IMR-90 (cell line): ENCODE data around the gene FAM149B1. TPM values are rescaled to one million over a fixed set of nuclear protein-coding genes. Genes with fewer than 3 reads are reported as not detected.

ENCODE experiments used
- ATAC-seq: fragments of 200-7000 bp; cut with Tn5 transposase; 2 replicates; pipeline ENCODE4 v1.9.1; 2020; ENCODE audit warnings: low read depth, mild to moderate bottlenecking, moderate library complexity
- BruUV-seq: library from RNA; stranded (reverse); fragments of 400-500 nt; replicated peaks from 2 replicates; lab custom pipeline; 2021; lab: Mats Ljungman, UMichigan
- CTCF ChIA-PET: fragments of 300-600 bp; formaldehyde crosslinking; extraction: SDS; loops from one replicate; lab custom pipeline; 2021; ENCODE audit warnings: antibody characterized with exemption; lab: Yijun Ruan, JAX
- POLR2A ChIA-PET: fragments of 300-600 bp; sonication (Branson Sonifier 250); formaldehyde crosslinking; loops from one replicate; lab custom pipeline; 2022; ENCODE audit warnings: antibody characterized with exemption; ENCODE audit not compliant: unreplicated experiment; lab: Charles Lee
- DNase-seq: peaks from one replicate; pipeline ENCODE4 v3.0.0; 2013
- H2AFZ ChIP-seq: replicated peaks from 2 replicates; pipeline ENCODE3; 2013; ENCODE audit warnings: low read length, mild to moderate bottlenecking; ENCODE audit not compliant: poor library complexity
- H2AK5ac ChIP-seq: 2 replicates; pipeline ENCODE4 v1.6.1; 2013; ENCODE audit warnings: low read depth, low read length, inconsistent platforms
- H2AK9ac ChIP-seq: replicated peaks from 2 replicates; pipeline ENCODE3; 2013; ENCODE audit warnings: mild to moderate bottlenecking, low read depth, low read length, moderate library complexity; ENCODE audit not compliant: poor library complexity
- H2BK120ac ChIP-seq: 2 replicates; pipeline ENCODE4 v1.6.1; 2013; ENCODE audit warnings: low read depth, low read length, inconsistent platforms
- H2BK15ac ChIP-seq: 3 replicates; pipeline ENCODE4 v1.6.1; 2013; ENCODE audit warnings: low read depth, low read length, inconsistent platforms
- H2BK20ac ChIP-seq: 2 replicates; pipeline ENCODE4 v1.6.1; 2013; ENCODE audit warnings: low read depth, mild to moderate bottlenecking, inconsistent platforms, low read length, moderate library complexity
- H2BK5ac ChIP-seq: 2 replicates; pipeline ENCODE4 v1.6.1; 2013; ENCODE audit warnings: mild to moderate bottlenecking, low read depth, low read length, inconsistent platforms; ENCODE audit not compliant: poor library complexity, severe bottlenecking
- H3K14ac ChIP-seq: replicated peaks from 2 replicates; pipeline ENCODE4 v1.6.1; 2013; ENCODE audit warnings: low read depth, low read length, inconsistent platforms
- H3K18ac ChIP-seq: 2 replicates; pipeline ENCODE4 v1.6.1; 2013; ENCODE audit warnings: low read depth, low read length, control low read depth
- H3K23ac ChIP-seq: 2 replicates; pipeline ENCODE4 v1.6.1; 2013; ENCODE audit warnings: low read depth, low read length, inconsistent platforms
- H3K27ac ChIP-seq: 2 replicates; pipeline ENCODE4 v1.5.1; 2013; ENCODE audit warnings: mild to moderate bottlenecking, control low read depth, low read length; ENCODE audit not compliant: insufficient read depth
- H3K27me3 ChIP-seq: 2 replicates; pipeline ENCODE4 v1.6.1; 2013; ENCODE audit warnings: low read length; ENCODE audit not compliant: control insufficient read depth, insufficient read depth
- H3K36me3 ChIP-seq: 2 replicates; pipeline ENCODE4 v1.6.1; 2013; ENCODE audit warnings: low read length, mixed read lengths; ENCODE audit not compliant: control insufficient read depth, insufficient read depth
- H3K4ac ChIP-seq: 2 replicates; pipeline ENCODE4 v1.6.1; 2013; ENCODE audit warnings: low read depth, low read length, inconsistent platforms
- H3K4me1 ChIP-seq: 2 replicates; pipeline ENCODE4 v1.6.1; 2013; ENCODE audit warnings: low read length, mixed read lengths; ENCODE audit not compliant: control insufficient read depth, insufficient read depth
- H3K4me2 ChIP-seq: 2 replicates; pipeline ENCODE4 v1.6.1; 2013; ENCODE audit warnings: low read depth, mild to moderate bottlenecking, control low read depth, low read length, moderate library complexity
- H3K4me3 ChIP-seq: 2 replicates; pipeline ENCODE4 v1.5.1; 2013; ENCODE audit warnings: low read depth, mild to moderate bottlenecking, control low read depth, low read length, moderate library complexity; ENCODE audit not compliant: insufficient read depth
- H3K56ac ChIP-seq: 2 replicates; pipeline ENCODE4 v1.6.1; 2013; ENCODE audit warnings: low read length, inconsistent platforms; ENCODE audit not compliant: insufficient read depth; ENCODE audit errors: extremely low read depth
- H3K79me1 ChIP-seq, 2 experiments: 2 replicates each; pipeline ENCODE4 v1.6.1; 2013; ENCODE audit warnings: low read length in 2 of 2, inconsistent platforms in 1 of 2, low read depth in 1 of 2
- H3K9ac ChIP-seq: 2 replicates; pipeline ENCODE4 v1.6.1; 2013; ENCODE audit warnings: low read depth, low read length, control low read depth
- H3K9me1 ChIP-seq: 2 replicates; pipeline ENCODE4 v1.6.1; 2013; ENCODE audit warnings: low read length, inconsistent platforms; ENCODE audit not compliant: insufficient read depth
- H3K9me3 ChIP-seq: 2 replicates; pipeline ENCODE4 v1.6.1; 2013; ENCODE audit warnings: low read length; ENCODE audit not compliant: control insufficient read depth, insufficient read depth
- H4K20me1 ChIP-seq: 2 replicates; pipeline ENCODE4 v1.6.1; 2013; ENCODE audit warnings: low read length, inconsistent platforms; ENCODE audit not compliant: insufficient read depth
- H4K5ac ChIP-seq: 2 replicates; pipeline ENCODE4 v1.6.1; 2013; ENCODE audit warnings: mild to moderate bottlenecking, low read depth, low read length, control low read depth
- H4K8ac ChIP-seq, 2 experiments: 2 replicates each; pipeline ENCODE4 v1.6.1; 2013; ENCODE audit warnings: low read depth in 2 of 2, low read length in 2 of 2, control low read depth in 1 of 2, inconsistent platforms in 1 of 2
- H4K91ac ChIP-seq: 2 replicates; pipeline ENCODE4 v1.6.1; 2013; ENCODE audit warnings: low read depth, low read length, inconsistent platforms; ENCODE audit not compliant: insufficient read depth
- BHLHE40 ChIP-seq: fragments of 150-350 bp; IDR thresholded peaks from 2 replicates; pipeline ENCODE4 v1.6.1; 2016; ENCODE audit warnings: mild to moderate bottlenecking, low read depth, low read length
- CEBPB ChIP-seq: IDR thresholded peaks from 2 replicates; pipeline ENCODE4 v1.6.1; 2012; ENCODE audit warnings: low read depth, low read length, improper control_type of control experiment
- CHD1 ChIP-seq: IDR thresholded peaks from 2 replicates; pipeline ENCODE4 v1.6.1; 2012; ENCODE audit warnings: low read depth, low read length, improper control_type of control experiment
- CTCF ChIP-seq: conservative IDR thresholded peaks from 2 replicates; pipeline ENCODE4 v1.5.1; 2012; ENCODE audit warnings: mild to moderate bottlenecking, low read depth, low read length, improper control_type of control experiment
- ELK1 ChIP-seq: fragments of 150-350 bp; IDR thresholded peaks from 2 replicates; pipeline ENCODE4 v1.6.1; 2016; ENCODE audit warnings: low read depth, mild to moderate bottlenecking, low read length, moderate library complexity, borderline replicate concordance
- FOS ChIP-seq: fragments of 150-350 bp; IDR thresholded peaks from 2 replicates; pipeline ENCODE4 v1.6.1; 2016; ENCODE audit warnings: low read depth, low read length
- MAFK ChIP-seq: IDR thresholded peaks from 2 replicates; pipeline ENCODE4 v1.6.1; 2012; ENCODE audit warnings: low read depth, low read length, improper control_type of control experiment
- MAZ ChIP-seq: IDR thresholded peaks from 2 replicates; pipeline ENCODE4 v1.6.1; 2012; ENCODE audit warnings: low read depth, mild to moderate bottlenecking, low read length, improper control_type of control experiment, moderate library complexity, borderline replicate concordance
- MXI1 ChIP-seq: IDR thresholded peaks from 2 replicates; pipeline ENCODE4 v1.6.1; 2012; ENCODE audit warnings: low read depth, mild to moderate bottlenecking, low read length, moderate library complexity, borderline replicate concordance
- NFE2L2 ChIP-seq: fragments of 150-350 bp; IDR thresholded peaks from 2 replicates; pipeline ENCODE4 v1.6.1; 2016; ENCODE audit warnings: low read depth, mild to moderate bottlenecking, low read length
- POLR2A ChIP-seq: IDR thresholded peaks from 2 replicates; pipeline ENCODE4 v1.6.1; 2012; ENCODE audit warnings: mild to moderate bottlenecking, low read depth, low read length
- RAD21 ChIP-seq: IDR thresholded peaks from 2 replicates; pipeline ENCODE4 v1.6.1; 2012; ENCODE audit warnings: low read length, improper control_type of control experiment
- RCOR1 ChIP-seq: IDR thresholded peaks from 2 replicates; pipeline ENCODE4 v1.6.1; 2012; ENCODE audit warnings: mild to moderate bottlenecking, low read length, improper control_type of control experiment; ENCODE audit not compliant: insufficient replicate concordance
- RFX5 ChIP-seq: IDR thresholded peaks from 2 replicates; pipeline ENCODE4 v1.8.0; 2012; ENCODE audit warnings: low read depth, mild to moderate bottlenecking, low read length, moderate library complexity
- SMC3 ChIP-seq: fragments of 150-350 bp; IDR thresholded peaks from 2 replicates; pipeline ENCODE4 v1.6.1; 2016; ENCODE audit warnings: low read depth, mild to moderate bottlenecking, antibody characterized with exemption, low read length, moderate library complexity
- USF2 ChIP-seq: fragments of 150-350 bp; IDR thresholded peaks from 2 replicates; pipeline ENCODE4 v1.6.1; 2017; ENCODE audit warnings: mild to moderate bottlenecking, antibody characterized with exemption, low read length, low read depth
- WGBS, 2 experiments: methylation state at CpG; one replicate each; pipeline versions ENCODE4 v1.1.5 to v1.1.7; 2013; ENCODE audit warnings: missing lambda C conversion rate in 2 of 2; ENCODE audit not compliant: insufficient read length in 1 of 2; ENCODE audit errors: extremely low coverage in 2 of 2; 5-methylcytosine and 5-hydroxymethylcytosine counted together
- dilution Hi-C: fragments of 300-500 bp; cut with HindIII; formaldehyde crosslinking; loops from one replicate; pipeline ENCODE4 v1.14.3; 2018; ENCODE audit warnings: low sequenced_read_pairs; ENCODE audit not compliant: unreplicated experiment
- in situ Hi-C: fragments of 300-500 bp; cut with MboI; formaldehyde crosslinking; loops from 3 replicates; pipeline ENCODE4 v1.14.3; 2019; ENCODE audit warnings: low sequenced_read_pairs, inconsistent platforms, mixed read lengths
- intact Hi-C: fragments of 100-400 bp; cut with micrococcal nuclease; formaldehyde crosslinking; loops from 2 replicates; pipeline ENCODE4 v1.10.0; 2022
- polyA plus RNA-seq, 3 experiments: library from polyadenylated mRNA; depleted of rRNA; stranded (reverse); fragments of >200 nt; gene quantifications; 2 replicates each; pipeline ENCODE4 v1.2.3, GENCODE V29; 2012; ENCODE audit warnings: low replicate concordance in 1 of 3
- total RNA-seq: library from RNA; depleted of rRNA; stranded (reverse); fragments of >200 nt; gene quantifications from 2 replicates; pipeline ENCODE4 v1.2.3, GENCODE V29; 2012

FAM149B1 gene
- total and polyA plus RNA-seq, 2 of the 4 experiments (the other 2 are of a cell fraction), result 21.7 to 28.3 TPM

- in situ Hi-C loops (no loop called here), intact Hi-C loops (no loop called here), dilution Hi-C loops (no loop called here)
- Histone ChIP-seq H3K4me2 (no peak overlapping the region), H2AFZ (no peak overlapping the region), H3K27me3 (peaks cover 12% of the 10 kb centered on the region), H3K18ac (no peak overlapping the region), H4K20me1 (no peaks in the 10 kb centered on the region), H3K9me1 (no peaks in the 10 kb centered on the region), H2BK20ac (no peak overlapping the region), H3K56ac (no peak overlapping the region), H2AK5ac (no peak overlapping the region), H3K23ac (no peak overlapping the region), H3K36me3 (no peaks in the 10 kb centered on the region), H2BK120ac (no peak overlapping the region), H3K9me3 (no peaks in the 10 kb centered on the region), H3K27ac (no peak overlapping the region), H3K14ac (no peak overlapping the region), H4K5ac (no peak overlapping the region), H2BK15ac (no peak overlapping the region), H3K4me1 (no peaks in the 10 kb centered on the region), H3K79me1 (no peaks in the 10 kb centered on the region), H3K4me3 (no peak overlapping the region), H3K4ac (no peak overlapping the region), H3K9ac (no peak overlapping the region), H4K8ac (no peak overlapping the region), H2AK9ac (no peak overlapping the region), H2BK5ac (no peak overlapping the region), H4K91ac (no peak overlapping the region)
- TF ChIP-seq RAD21 (no peak), FOS (no peak), CEBPB (no peak), ELK1 (no peak), POLR2A (no peak), CTCF (no peak), CHD1 (no peak), SMC3 (no peak), RCOR1 (no peak), NFE2L2 (no peak), MXI1 (no peak), BHLHE40 (no peak), MAZ (no peak), MAFK (no peak), USF2 (no peak), RFX5 (no peak)
- ChIA-PET CTCF (no interaction called here), POLR2A (no interaction called here)
- no CpG with 5 or more reads among the region's 3 CpGs for WGBS, 2 experiments
- DNase-seq (no peak), ATAC-seq (no peak)
- BruUV-seq, result no TSS peak
These were observed 125.5 kb downstream of the FAM149B1 start for GRCh38 chr10:73293461-73293860.
